Measurements from ENCODE around the gene ZSWIM5.
A peak's percentile ranks its signal among the peaks of the same experiment; 100 is the strongest.
"Not testable (repeated sequence)": the region's sequence is repeated elsewhere in the genome, so short reads cannot be mapped to it uniquely, and the experiment has no call there.

The ZSWIM5 gene

DNA sequence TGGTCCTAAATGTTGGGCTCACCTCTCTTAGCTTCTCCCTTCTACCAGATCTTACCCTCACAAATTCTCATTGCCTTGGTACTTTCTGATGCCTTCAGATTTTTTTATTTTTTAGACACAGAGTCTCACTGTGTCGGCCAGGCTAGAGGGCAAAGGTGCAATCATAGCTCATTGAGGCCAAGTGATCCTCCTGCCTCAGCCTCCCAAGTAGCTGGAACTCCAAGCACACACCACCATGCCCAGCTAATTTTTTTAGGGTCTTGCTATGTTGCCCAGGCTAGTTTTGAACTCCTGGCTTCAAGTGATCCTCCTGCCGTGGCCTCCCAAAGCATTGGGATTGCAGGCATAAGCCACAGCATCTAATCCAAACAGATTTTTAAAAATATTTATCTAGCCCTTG, 69.4 kb downstream of the ZSWIM5 start:
- DNase-seq: no peak

DNA sequence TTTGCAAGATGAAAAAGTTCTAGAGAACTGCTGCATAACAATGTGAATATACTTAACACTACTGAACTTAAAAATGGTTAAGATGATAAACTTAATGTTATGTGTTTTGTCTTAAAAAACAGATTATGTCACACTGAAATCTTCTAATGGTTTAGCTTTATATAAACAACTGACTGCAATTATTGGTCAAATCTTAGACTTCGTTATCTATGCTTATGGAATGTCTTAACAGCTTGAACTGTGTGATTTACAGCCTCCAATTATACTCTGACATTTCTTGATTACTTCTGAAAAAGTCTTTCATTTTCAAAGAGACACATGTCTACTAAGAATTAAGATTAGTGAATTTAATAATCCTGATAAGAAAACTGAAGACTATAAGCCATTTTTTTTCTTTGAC, 71.1 kb downstream of the ZSWIM5 start:
- no peak for DNase-seq

DNA sequence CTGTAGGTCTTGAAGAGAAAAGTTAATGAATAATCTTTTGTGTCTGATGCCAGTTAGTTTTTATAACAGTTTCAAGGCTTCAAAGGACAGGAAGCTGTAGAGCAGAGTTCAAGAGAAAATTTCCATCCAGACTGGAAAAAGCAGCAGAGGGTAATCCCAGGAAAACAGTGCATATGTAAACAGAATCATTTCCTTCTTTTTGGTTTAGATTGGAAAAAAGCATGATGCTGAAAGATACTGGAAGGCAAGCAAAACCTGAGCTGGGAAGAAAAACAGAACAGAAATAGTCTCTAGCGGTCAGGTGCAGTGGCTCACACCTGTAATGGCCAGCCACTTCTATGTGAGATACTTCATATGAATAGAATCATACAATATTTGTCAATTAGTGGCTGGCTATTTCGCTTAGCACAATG, 71.9 kb downstream of the ZSWIM5 start:
- peak; percentile 69 for DNase-seq

DNA sequence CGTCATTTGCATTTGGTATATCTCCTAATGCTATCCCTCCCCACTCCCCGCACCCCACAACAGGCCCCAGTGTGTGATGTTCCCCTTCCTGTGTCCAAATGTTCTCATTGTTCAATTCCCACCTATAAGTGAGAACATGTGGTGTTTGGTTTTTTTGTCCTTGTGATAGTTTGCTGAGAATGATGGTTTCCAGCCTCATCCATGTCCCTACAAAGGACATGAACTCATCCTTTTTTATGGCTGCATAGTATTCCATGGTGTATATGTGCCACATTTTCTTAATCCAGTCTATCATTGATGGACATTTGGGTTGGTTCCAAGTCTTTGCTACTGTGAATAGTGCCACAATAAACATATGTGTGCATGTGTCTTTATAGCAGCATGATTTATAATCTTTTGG, 73.7 kb downstream of the ZSWIM5 start:
- DNase-seq: not testable (repeated sequence)

DNA sequence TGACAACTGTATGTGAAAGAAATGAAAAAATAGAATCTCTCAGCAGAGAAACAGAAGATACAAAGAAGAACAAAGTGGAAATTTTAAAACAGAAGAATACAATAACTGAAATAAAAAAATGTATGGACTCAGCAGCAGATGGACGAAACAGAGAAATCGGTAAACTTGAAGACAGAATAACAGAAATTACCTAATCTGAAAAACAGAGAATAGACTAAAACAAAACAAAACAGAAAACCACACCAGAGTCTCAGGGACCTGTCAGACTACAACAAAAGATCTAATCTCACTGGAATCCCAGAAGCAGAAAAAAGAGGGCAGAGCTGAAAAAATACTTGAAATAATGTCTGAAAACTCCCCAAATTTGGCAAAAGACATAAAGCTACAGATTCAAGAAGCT, 83.0 kb downstream of the ZSWIM5 start:
- no peak for DNase-seq

DNA sequence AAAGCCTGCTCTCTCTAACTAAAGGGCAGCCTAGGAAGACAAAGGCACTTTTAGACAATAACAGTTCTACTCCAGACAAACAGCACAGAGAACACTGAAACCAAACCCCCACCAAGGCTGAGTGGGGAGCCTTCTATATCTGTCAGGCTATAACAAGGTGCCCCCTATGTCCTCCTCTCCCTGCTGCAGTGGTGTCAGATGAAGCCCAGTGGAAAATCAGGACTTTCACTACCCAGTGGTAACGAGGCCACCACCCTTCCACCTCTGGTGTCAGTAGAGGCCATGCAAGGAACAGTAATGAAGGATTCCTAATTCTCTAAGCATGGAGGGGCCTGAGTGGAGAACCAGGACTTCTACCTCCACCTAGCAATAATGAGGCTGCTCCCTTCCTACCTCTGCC, 83.7 kb downstream of the ZSWIM5 start:
- no peak for DNase-seq

DNA sequence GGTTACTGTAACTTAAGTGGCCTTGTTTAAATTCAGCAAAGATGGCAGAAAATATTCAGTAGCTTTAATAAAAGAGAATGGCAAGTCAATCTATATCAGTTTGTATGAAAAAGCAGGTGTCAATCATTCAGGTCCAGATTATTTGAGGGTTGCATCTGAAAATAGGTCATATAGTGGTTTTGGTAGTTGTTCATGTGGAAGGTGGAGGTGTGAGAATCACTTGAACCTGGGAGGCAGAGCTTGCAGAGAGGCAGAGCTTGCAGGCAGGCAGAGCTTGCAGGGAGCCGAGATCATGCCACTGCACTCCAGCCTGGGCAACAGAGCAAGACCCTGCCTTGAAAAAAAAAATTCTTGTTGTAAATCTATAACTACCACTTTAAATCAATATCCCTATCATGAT, 88.6 kb downstream of the ZSWIM5 start:
- DNase-seq: no peak

DNA sequence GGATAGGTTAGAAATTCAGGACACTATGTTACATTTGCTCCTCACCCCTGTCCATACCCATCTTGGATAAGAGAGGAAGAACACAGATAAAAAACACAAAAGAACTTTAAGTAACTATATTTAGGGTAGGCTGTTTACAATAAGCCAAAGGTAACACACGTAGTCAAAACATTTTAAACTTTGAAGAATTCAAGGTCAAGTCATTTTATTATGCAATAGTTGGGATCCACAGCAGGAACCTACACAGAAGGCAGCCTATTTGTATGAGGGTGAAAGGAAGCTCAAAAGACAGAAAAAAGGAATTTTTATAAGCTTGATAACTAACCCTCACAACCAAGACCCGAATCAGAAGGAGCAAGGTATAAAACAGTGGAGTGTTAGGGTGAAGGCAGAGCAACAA, 89.6 kb downstream of the ZSWIM5 start:
- no peak for DNase-seq

DNA sequence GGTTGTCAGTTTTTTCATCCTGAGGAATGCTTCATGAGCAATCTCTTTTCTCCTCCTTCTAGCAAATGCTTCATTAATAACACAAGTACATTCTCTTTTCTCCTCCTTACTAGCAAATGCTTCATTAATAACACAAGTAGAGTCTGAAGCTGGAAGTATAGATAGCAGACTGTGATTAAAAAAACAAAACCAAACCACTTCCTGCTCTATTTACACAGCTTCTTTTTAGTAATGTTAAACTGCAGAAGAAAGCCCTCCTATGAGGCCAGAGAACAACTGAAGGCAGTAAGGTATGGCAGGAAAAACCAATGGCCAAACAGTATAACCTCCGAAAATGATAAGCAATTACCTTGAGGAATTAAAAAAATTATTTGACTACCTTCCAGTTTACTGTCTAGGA, 90.1 kb downstream of the ZSWIM5 start:
- DNase-seq: no peak

DNA sequence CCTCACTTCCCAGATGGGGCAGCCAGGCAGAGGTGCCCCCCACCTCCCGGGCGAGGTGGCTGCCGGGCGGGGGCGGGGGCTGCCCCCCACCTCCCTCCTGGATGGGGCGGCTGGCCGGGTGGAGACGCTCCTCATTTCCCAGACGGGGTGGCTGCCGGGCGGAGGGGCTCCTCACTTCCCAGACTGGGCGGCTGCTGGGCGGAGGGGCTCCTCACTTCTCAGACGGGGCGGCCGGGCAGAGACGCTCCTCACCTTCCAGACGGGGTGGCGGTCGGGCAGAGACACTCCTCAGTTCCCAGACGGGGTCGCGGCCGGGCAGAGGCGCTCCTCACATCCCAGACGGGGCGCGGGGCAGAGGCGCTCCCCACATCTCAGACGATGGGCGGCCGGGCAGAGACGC, 91.2 kb downstream of the ZSWIM5 start:
- DNase-seq: not testable (repeated sequence)

DNA sequence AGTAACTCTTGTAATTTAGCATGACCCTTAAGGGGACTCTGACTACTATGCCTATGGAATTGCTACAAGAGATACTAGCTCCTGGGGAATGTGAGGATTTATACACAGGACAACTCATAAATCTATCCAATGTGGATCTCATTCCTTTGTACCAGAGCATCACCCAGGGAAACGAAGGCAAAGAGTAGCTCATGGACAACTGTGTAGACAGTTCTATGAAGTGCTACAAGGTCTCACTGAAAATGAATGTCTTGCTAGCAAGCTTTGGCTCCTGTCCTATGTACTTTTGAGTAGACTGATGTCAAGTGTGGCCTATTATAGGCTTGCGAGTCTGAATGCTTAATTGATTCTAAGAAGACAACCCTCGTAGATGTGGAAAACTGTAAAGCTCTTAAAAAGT, 93.7 kb downstream of the ZSWIM5 start:
- no peak for DNase-seq

DNA sequence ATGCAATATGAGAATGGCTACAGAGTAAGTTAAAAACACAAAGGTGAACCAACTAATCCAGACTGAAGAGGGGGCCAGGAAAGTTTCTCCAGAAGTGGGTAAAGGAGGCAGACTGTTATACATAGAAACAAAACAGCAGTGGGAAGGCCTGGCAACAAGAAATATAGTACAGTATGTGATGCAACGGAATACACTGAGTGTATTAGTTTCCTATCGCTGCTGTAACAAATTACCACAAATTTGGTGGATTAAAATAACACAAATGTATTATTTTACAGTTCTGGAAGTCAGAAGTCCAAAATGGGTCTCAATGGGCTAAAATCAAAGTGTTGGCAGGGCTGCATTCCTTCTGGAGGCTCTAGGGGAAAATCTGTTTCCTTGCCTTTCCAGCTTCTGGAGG, 95.2 kb downstream of the ZSWIM5 start:
- DNase-seq: no peak

DNA sequence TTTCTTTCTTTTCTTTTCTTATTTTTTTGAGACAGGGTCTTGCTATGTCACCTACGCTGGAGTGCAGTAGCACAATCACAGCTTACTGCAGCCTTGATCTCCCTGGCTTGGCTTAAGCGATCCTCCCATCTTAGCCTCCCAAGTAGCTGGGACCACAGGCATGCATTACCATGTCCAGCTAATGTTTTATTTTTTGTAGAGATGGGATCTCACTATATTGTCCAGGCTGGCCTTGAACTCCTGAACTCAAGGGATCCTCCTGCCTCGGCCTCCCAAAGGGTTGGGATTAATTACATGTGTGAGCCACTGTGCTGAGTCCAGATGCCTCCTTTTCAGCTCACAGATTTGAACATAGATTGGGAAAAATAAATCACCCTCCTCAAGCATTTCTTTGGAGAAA, 98.6 kb downstream of the ZSWIM5 start:
- DNase-seq: no peak

DNA sequence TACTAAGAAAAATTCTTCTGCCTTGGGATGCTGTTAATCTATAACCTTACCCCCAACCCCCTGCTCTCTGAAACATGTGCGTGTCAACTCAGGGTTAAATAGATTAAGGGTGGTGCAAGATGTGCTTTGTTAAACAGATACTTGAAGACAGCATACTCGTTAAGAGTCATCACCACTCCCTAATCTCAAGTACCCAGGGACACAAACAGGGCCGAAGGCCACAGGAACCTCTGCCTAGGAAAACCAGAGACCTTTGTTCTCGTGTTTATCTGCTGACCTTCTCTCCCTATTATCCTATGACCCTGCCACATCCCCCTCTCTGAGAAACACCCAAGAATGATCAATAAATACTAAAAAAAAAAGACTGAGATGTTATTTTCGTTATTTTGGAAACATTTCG, 99.5 kb downstream of the ZSWIM5 start:
- DNase-seq: not testable (repeated sequence)

DNA sequence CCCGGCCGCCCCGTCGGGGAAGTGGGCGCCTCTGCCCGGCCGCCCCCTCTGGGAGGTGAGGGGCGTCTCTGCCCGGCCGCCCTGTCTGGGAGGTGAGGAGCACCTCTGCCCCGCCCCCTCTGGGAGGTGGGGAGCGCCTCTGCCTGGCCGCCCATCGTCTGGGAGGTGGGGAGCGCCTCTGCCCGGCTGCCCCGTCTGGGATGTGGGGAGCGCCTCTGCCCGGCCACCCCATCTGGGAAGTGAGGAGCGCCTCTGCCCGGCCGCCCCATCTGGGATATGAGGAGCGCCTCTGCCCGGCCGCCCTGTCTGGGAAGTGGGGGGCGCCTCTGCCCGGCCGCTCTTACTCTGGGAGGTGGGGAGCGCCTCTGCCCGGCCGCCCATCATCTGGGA, 100.3 kb downstream of the ZSWIM5 start:
- not testable (repeated sequence) for DNase-seq

DNA sequence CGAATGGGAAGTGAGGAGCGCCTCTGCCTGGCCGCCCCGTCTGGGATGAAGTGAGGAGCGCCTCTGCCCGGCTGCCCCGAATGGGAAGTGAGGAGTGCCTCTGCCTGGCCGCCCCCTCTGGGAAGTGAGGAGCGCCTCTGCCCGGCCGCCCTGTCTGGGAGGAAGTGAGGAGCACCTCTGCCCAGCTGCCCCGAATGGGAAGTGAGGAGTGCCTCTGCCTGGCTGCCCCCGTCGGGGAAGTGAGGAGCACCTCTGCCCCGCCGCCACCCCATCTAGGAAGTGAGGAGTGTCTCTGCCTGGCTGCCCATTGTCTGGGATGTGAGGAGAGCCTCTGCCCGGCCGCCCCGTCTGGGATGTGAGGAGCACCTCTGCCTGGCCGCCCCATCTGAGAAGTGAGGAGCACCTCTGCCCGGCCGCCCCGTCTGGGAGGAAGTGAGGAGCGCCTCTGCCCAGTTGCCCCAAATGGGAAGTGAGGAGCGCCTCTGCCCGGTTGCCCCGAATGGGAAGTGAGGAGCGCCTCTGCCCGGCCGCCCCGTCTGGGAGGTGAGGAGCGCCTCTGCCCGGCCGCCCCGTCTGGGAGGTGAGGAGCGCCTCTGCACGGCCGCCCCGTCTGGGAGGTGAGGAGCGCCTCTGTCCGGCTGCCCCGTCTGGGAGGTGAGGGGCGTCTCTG, 100.8 kb downstream of the ZSWIM5 start:
- DNase-seq: not testable (repeated sequence)

DNA sequence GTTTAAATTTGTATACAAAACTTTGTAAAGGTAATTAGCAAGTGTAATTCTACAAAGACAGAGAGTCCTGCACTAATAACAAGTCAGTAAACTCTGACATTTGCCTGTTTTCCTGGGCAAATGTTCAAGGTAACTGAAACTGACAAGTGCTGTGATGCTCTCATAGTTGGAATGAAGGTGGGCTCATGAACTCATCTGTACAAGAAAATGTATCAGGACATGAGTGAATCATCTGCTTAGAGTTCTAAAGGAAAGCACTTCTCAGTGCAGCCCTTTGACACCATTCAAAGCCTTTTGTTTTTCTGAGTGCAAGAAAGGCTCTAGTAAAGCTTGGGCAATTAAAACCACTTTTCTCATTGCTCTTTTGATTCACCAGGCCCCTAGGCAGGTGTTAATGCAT, 102.9 kb downstream of the ZSWIM5 start:
- peak; percentile 7 for DNase-seq

DNA sequence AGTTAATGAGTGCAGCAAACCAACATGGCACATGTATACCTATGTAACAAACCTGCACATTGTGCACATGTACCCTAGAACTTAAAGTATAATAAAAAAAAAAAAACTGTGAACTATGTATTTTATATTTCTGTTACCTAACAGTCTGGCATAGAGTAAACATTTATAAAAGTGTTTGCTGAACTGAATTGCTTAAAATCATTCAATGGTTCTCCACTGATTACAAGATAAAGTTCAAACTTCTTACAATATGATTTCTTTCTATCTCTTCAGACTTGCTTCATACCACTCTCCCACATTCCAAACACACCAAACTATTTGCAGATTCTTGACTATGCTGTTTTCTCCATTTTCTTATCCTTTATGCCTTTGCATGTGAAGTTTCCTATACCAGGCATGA, 104.5 kb downstream of the ZSWIM5 start:
- DNase-seq: no peak

DNA sequence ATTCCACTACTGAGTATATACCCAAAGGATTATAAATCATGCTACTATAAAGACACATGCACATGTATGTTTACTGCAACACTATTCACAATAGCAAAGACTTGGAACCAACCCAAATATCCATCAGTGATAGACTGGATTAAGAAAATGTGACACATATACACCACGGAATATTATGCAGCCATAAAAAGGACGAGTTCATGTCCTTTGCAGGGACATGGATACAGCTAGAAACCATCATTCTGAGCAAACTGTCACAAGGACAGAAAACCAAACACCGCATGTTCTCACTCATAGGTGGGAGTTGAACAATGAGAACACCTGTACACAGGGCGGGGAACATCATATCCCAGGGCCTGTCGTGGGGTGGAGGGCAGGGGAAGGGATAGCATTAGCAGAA, 104.9 kb downstream of the ZSWIM5 start:
- not testable (repeated sequence) for DNase-seq

DNA sequence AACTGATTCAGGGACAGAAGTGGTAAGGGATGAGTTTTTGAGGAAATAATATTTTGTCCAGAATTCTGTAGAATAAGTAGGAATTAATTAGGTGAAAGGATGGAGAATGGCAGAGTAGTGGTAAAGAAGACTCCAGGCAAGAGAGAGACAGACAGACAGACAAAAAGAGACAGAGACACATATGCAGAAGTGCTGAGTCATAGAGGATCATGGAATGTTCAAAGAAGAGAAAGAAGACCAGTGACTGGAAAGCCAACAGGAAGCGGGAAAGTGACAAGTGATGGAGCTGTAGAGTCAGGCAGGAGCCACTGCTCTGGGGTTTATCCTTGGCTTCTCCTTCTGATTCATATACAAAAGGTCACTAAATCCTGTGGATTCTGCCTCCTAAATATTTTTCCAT, 108.5 kb downstream of the ZSWIM5 start:
- no peak for DNase-seq

DNA sequence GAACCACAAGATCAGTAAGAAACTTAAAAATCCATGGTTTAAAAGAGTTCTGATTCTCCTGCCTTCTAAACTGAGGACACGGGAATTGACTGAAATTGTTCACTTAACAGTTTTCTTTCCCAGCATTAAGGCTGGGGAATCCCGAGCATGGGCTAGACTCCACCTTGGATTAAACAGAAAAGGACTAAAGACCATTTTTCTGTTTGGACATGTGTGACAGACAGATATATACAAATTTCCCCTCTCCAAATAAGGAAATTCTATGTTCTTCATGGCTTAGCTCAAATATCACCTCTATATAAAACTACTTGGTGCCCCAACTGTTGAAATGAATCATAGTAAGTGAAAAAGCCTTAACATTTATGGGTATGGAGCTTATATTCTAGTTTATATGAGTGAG, 109.3 kb downstream of the ZSWIM5 start:
- no peak for DNase-seq

DNA sequence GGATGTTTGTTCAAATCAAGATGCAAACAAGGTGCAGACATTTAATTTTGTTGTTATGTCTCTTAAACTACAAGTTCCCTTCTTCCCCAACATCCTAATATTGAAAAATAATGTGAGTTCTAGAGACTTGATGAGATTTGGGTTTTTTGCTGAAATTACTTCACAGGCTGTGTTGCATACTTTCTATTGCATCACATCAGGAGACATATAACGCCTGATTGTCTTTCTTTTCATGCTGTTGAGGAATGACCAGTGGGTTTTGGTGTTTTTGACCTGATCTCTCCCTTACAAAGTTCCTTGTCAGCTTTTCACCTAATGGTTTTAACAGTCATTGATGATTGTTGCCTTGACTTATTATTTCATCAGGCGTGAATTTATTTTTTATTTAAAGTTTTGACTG, 111.0 kb downstream of the ZSWIM5 start:
- no peak for DNase-seq

DNA sequence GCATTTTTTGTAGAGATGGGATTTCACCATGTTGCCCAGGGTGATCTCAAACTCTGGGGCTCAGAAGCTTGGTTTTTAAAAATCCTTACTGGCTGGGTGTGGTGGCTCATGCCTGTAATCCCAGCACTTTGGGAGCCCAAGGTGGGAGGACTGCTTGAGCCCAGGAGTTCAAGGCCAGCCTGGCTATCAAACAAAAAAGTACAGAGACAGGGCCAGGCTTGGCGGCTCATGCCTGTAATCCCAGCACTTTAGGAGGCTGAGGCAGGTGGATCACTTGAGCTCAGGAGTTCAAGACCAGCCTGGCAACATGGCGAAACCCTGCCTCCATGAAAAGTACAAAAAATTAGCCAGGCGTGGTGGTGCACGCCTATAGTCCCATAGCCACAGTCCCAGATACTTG, 112.0 kb downstream of the ZSWIM5 start:
- not testable (repeated sequence) for DNase-seq

DNA sequence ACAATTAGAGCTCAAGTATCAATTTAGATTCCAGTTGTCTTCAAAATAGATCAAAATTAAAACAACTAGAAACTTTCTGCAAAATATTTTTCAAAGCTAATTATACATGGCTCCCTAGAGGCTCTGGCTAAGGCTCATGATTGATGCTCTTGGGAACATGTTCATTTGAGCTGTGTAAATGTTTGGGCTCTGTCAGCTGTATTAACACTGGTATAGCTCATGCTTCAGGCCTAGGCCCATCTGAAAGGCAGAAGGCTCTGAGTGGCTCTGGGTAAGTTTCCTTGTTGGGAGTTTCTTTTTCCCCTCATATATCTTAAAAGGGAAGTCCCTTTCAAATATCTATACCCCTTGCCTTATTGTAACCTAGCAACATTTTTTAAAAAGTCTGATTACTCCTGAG, 113.1 kb downstream of the ZSWIM5 start:
- DNase-seq: no peak

DNA sequence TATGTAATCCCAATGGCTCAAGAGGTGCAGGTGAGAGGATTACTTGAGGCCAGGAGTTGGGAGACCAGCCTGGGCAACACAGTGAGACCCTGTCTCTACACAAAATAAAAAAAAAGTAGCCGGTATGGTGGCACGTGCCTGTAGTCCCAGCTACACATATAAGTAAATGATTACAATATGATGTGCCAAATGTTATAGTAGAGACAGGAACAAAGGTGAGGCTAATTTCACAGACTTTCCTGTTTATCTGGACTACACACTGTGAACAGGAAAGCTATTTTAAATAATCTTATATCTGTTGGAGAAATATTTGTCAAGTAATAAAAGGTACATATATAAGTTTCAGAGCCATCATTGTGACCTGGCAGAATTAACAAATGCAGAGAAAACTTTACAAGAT, 116.7 kb downstream of the ZSWIM5 start:
- no peak for DNase-seq

DNA sequence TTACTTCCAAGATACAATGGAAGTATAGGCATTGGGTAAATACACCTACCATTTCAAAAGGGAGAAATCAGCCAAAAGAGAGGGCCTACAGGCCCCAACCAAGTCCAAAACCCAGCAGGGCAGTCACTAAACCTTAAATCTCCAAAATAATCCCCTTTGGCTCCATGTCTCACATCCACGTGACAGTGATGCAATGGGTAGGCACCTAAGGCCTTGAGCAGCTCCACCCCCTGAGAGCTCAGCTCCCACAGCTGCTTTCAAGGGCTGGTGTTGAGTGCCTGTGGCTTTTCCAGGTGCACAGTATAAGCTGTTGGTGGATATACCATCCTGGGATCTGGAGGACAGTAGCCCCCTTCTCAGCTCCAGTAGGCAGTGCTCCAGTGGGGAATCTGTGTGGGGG, 121.8 kb downstream of the ZSWIM5 start:
- no peak for DNase-seq
